Left lung (tissue), 10 donors: ENCODE results near the gene TEX19. TPM values are rescaled to one million over a fixed set of nuclear protein-coding genes. Genes with fewer than 3 reads are reported as not detected.
A peak's percentile ranks its signal among the peaks of the same experiment; 100 is the strongest.

Source experiments
- ATAC-seq: fragments of 200-7000 bp; cut with Tn5 transposase; one replicate; pipeline ENCODE4 v1.9.1; 2020; ENCODE audit warnings: moderate library complexity
- DNase-seq, 4 donors: peaks; one replicate each; pipeline ENCODE4 v3.0.0-alpha.2; 2013 to 2020
- H3K27ac ChIP-seq, 2 donors: fragments of 200-600 bp; sonication (generic) in 1 of 2; one replicate each; pipeline versions ENCODE4 v1.5.0 to v1.8.0; 2020 to 2021
- H3K27me3 ChIP-seq, 2 donors: fragments of 200-600 bp; sonication (generic) in 1 of 2; one replicate each; pipeline versions ENCODE4 v1.5.0 to v1.8.0; 2020 to 2021
- H3K36me3 ChIP-seq, 2 donors: fragments of 200-600 bp; sonication (generic) in 1 of 2; one replicate each; pipeline versions ENCODE4 v1.5.0 to v1.8.0; 2020 to 2021
- H3K4me1 ChIP-seq, 2 donors: fragments of 200-600 bp; one replicate each; pipeline ENCODE4 v1.8.0; 2021
- H3K4me3 ChIP-seq, 2 donors: fragments of 200-600 bp; sonication (generic) in 1 of 2; one replicate each; pipeline versions ENCODE4 v1.5.0 to v1.8.0; 2020 to 2021; ENCODE audit warnings: mild to moderate bottlenecking in 1 of 2
- H3K9me3 ChIP-seq, 2 donors: fragments of 200-600 bp; sonication (generic) in 1 of 2; one replicate each; pipeline versions ENCODE4 v1.5.0 to v1.8.0; 2020 to 2021
- intact Hi-C, 2 donors: fragments of 100-400 bp; cut with DNase I; formaldehyde crosslinking; loops; one replicate each; pipeline versions ENCODE4 v1.11.2 to v1.14.2; 2022
- polyA plus RNA-seq, 6 donors: library from polyadenylated mRNA; unstranded; fragments of 120-200 nt; gene quantifications; one replicate each; pipeline ENCODE4 v1.2.1, GENCODE V29; 2013; ENCODE audit not compliant: insufficient read length in 6 of 6
- total RNA-seq, 2 donors: library from RNA; stranded (reverse); fragmentation: NEBNext Ultra II Directional; extraction: Animal tissue kit (Norgen Biotek cat#: 25700); gene quantifications; one replicate each; pipeline ENCODE4 v1.2.1, GENCODE V29; 2021
- TF ChIP-seq, protein P1 (sequence below), 2 donors: fragments of 200-600 bp; sonication (generic) in 1 of 2; IDR thresholded peaks; one replicate each; pipeline versions ENCODE4 v1.5.0 to v1.8.0; 2021; ENCODE audit warnings: antibody characterized with exemption in 2 of 2
- donor health status: DM: no; HTN: yes; CAD: no.
- donor health status: DM: no; HTN: no; CAD: no.

The TEX19 gene
- total and polyA plus RNA-seq, 8 donors = 0.07 TPM; not detected in 7

DNA sequence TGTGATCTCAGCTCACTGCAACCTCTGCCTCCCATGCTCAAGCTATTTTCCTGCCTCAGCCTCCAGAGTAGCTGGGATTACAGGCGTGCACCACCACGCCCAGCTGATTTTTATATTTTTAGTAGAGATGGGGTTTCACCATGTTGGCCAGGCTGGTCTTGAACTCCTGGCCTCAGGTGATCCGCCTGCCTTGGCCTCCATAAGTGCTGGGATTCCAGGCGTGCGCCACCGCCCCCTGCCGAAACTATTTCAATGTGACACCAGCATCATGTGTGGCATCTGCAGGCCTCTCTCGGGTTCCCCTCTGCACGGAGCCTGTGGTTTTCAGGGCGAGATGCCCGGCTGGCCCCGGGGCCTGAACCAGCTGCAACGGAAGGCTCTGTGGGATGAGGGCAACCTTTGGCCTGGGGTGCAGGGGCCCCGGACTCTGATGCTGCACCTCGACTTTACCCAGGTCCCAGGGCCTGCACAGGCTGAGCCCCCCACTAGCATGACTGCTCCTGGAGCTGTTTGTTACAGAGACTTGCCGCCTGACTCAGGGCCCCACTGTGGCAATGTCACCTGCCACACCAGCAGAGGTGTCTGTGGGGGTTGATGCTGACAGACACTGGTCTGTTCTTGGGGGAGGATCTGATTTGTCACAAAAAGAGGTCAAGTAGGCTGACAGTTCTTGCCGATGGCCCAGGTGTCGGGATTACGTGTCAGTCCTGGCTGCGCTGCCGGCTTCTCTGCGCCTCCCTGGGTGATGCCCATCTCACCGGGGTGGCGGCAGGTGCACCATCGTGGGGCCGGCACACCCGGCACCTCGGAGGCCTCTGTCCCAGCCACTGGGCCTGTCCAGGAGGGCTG, 8.6 kb upstream of the TEX19 start:
- Histone ChIP-seq H3K4me3 (no peak overlapping the region), H3K9me3 (no peaks in the 10 kb centered on the region), H3K4me1 (peaks cover 5 to 6% of the 10 kb centered on the region in 2 donors), H3K36me3 (no peaks in the 10 kb centered on the region), H3K27me3 (peaks cover 0 to 37% of the 10 kb centered on the region in 2 donors), H3K27ac (no peak overlapping the region)
- DNase-seq (no peak), ATAC-seq (no peak)
- TF ChIP-seq, protein P1, sequence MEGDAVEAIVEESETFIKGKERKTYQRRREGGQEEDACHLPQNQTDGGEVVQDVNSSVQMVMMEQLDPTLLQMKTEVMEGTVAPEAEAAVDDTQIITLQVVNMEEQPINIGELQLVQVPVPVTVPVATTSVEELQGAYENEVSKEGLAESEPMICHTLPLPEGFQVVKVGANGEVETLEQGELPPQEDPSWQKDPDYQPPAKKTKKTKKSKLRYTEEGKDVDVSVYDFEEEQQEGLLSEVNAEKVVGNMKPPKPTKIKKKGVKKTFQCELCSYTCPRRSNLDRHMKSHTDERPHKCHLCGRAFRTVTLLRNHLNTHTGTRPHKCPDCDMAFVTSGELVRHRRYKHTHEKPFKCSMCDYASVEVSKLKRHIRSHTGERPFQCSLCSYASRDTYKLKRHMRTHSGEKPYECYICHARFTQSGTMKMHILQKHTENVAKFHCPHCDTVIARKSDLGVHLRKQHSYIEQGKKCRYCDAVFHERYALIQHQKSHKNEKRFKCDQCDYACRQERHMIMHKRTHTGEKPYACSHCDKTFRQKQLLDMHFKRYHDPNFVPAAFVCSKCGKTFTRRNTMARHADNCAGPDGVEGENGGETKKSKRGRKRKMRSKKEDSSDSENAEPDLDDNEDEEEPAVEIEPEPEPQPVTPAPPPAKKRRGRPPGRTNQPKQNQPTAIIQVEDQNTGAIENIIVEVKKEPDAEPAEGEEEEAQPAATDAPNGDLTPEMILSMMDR (IDR thresholded peaks at IDR 0.05) = no peak
- intact Hi-C loops = loop anchor here in 1 of 2 donors (5.0 kb wide), 2 partner anchors 62 to 202 kb away; no protein-coding TSS in a partner anchor

DNA sequence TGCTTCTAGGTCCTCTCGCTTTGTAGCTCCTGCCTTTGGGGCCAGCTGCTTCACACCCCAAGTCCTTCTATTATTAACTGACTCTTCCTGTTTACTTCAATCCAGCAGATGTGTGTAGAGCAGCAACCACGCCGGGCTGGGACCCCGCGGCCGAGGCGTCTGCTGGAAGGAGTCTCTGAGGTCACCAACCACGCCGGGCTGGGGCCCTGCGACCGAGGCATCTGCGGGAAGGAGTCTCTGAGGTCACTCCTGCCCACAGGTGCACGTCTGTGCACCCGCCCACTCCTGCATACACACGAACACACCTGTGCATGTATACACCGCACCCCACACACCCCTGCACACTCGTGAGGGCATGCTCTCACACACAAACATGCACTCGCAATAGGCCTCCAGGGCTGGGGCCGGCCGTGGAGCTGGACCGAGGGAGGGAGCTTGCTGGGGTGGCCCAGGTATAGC, 7.8 kb upstream of the TEX19 start:
- Histone ChIP-seq H3K27ac (no peak overlapping the region), H3K36me3 (no peaks in the 10 kb centered on the region), H3K27me3 (peaks cover 0 to 43% of the 10 kb centered on the region in 2 donors), H3K4me1 (peaks cover 5 to 6% of the 10 kb centered on the region in 2 donors), H3K9me3 (no peaks in the 10 kb centered on the region), H3K4me3 (no peak overlapping the region)
- intact Hi-C loops = loop anchor here in 1 of 2 donors (5.0 kb wide), 2 partner anchors 61 to 201 kb away; no protein-coding TSS in a partner anchor
- TF ChIP-seq, protein P1 (IDR thresholded peaks at IDR 0.05) = no peak
- DNase-seq (no peak), ATAC-seq (no peak)

DNA sequence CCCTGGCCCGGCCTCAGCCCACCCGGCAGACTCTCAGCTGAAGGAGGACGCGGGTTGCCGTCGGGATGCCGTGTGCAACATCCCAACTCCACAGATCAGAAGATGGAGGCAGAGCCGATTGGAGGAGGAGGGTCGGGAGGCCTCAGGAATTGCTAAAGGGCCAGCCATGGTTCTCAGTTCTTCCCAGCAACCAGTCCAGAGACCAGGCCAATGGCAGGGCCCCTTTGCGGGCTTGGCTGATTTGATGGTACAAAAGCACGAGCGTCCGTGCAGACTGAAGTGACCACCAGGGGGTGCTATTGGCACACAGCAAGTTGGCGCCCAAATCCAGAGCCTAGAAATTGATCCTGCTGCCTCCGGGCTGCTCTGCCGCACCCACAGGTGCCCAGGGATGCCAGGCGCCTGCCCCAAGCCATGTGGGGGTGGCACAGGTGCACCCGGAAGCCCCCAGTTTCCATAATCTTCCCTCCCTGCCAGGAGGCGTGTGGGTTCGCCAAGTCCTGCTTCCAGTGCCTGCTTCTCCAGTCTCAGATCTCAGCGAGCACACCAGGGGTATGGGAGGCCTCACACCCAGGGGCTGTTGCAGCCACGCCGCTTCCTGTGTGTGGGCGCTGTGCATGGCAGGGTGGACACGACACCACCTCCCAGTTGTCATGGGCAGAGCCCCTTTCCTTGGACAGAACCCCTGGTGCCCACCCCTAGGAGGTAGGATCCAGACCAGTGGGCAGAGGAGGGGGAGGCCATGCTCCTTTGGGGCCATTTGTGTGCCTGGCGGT, 7.1 kb upstream of the TEX19 start:
- Histone ChIP-seq H3K27ac (no peak overlapping the region), H3K36me3 (no peaks in the 10 kb centered on the region), H3K9me3 (no peaks in the 10 kb centered on the region), H3K4me3 (no peak overlapping the region), H3K27me3 (peaks cover 0 to 46% of the 10 kb centered on the region in 2 donors), H3K4me1 (peaks cover 5 to 6% of the 10 kb centered on the region in 2 donors)
- TF ChIP-seq, protein P1 (IDR thresholded peaks at IDR 0.05) = peak; percentile 87 to 98
- DNase-seq (peak; percentile 78 to 91 (median 84)), ATAC-seq (peak; percentile 84)
- intact Hi-C loops = loop anchor here in 1 of 2 donors (5.0 kb wide), 2 partner anchors 60 to 200 kb away; no protein-coding TSS in a partner anchor

GRCh38 chr17:82353484-82353883, 5.6 kb upstream of the TEX19 start:
- intact Hi-C loops = loop anchor here in 1 of 2 donors (5.0 kb wide), 2 partner anchors 59 to 199 kb away; no protein-coding TSS in a partner anchor

More at GRCh38 chr17:82353484-82353883, 5.6 kb upstream of the TEX19 start:
- H3K4me1 ChIP-seq = peaks cover 5 to 6% of the 10 kb centered on the region in 2 donors
- H3K9me3 ChIP-seq = no peaks in the 10 kb centered on the region
- H3K27me3 ChIP-seq = peaks cover 0 to 51% of the 10 kb centered on the region in 2 donors
- H3K27ac ChIP-seq = no peak overlapping the region
- no peak overlapping the region for H3K4me3 ChIP-seq
- no peak for ATAC-seq
- H3K36me3 ChIP-seq = no peaks in the 10 kb centered on the region
- TF ChIP-seq, protein P1 (IDR thresholded peaks at IDR 0.05) = no peak
- no peak for DNase-seq
